22Rv1 (cell line): Measurements from ENCODE around the gene GDNF.

Source experiments
- H3K27ac ChIP-seq: fragments of 450-650 bp; 2 replicates; pipeline ENCODE4 v1.5.1; 2017
- CTCF ChIP-seq: fragments of 450-650 bp; IDR thresholded peaks from 2 replicates; pipeline ENCODE4 v1.5.1; 2017; ENCODE audit warnings: mild to moderate bottlenecking
- ZFX ChIP-seq: fragments of 450-650 bp; IDR thresholded peaks from 2 replicates; pipeline ENCODE4 v1.6.1; 2017; ENCODE audit warnings: antibody characterized with exemption, borderline replicate concordance

The GDNF gene

GRCh38 chr5:37770786-37771185, 69.1 kb downstream of the GDNF start:
- no peak overlapping the region for H3K27ac ChIP-seq

GRCh38 chr5:37769840-37770239, 70.0 kb downstream of the GDNF start:
- H3K27ac ChIP-seq = no peak overlapping the region
- TF ChIP-seq ZFX (no peak), CTCF (no peak)

More at GRCh38 chr5:37770786-37771185, 69.1 kb downstream of the GDNF start:
- TF ChIP-seq CTCF (no peak), ZFX (no peak)

GRCh38 chr5:37769108-37769507, 70.7 kb downstream of the GDNF start:
- no peak overlapping the region for H3K27ac ChIP-seq
- no peak for TF ChIP-seq CTCF
- TF ChIP-seq ZFX = no peak

- no peak for TF ChIP-seq ZFX
- TF ChIP-seq CTCF = no peak
- H3K27ac ChIP-seq = no peak overlapping the region
Observed at GRCh38 chr5:37768371-37768770, 71.5 kb downstream of the GDNF start.

GRCh38 chr5:37767961-37768360, 71.9 kb downstream of the GDNF start:
- no peak for TF ChIP-seq ZFX
- TF ChIP-seq CTCF = no peak
- H3K27ac ChIP-seq = no peak overlapping the region

GRCh38 chr5:37767251-37767650, 72.6 kb downstream of the GDNF start:
- H3K27ac ChIP-seq = no peak overlapping the region
- TF ChIP-seq CTCF (no peak), ZFX (no peak)
